ENCODE results near the gene DYNLT2.

DYNLT2 gene

GRCh38 chr6:169726963-169727362 lies 24.4 kb downstream of the DYNLT2 start:
- DNase-seq = no peak

GRCh38 chr6:169726049-169726400 lies 25.3 kb downstream of the DYNLT2 start:
- DNase-seq = no peak

- DNase-seq = peak; percentile 35 to 43
Observed at GRCh38 chr6:169725125-169726048, 26.0 kb downstream of the DYNLT2 start.

GRCh38 chr6:169724494-169725124 lies 26.8 kb downstream of the DYNLT2 start, which contains the start of gene PHF10:
Gene PHF10 (minus strand): TSS chr6:169724500. CDS start chr6:169723931, 569 bp downstream.
- DNase-seq = peak; percentile 65 to 69

- peak; percentile 24 to 36 for DNase-seq
Observed at GRCh38 chr6:169723991-169724493, 27.3 kb downstream of the DYNLT2 start.

GRCh38 chr6:169723200-169723909 lies 28.0 kb downstream of the DYNLT2 start:
- peak; percentile 56 to 65 for DNase-seq

GRCh38 chr6:169722362-169723199 lies 28.8 kb downstream of the DYNLT2 start:
- peak; percentile 43 to 54 for DNase-seq

- no peak for DNase-seq
Observed at GRCh38 chr6:169720207-169720855, 31.0 kb downstream of the DYNLT2 start.

- no peak for DNase-seq
Observed at GRCh38 chr6:169719117-169719516, 32.3 kb downstream of the DYNLT2 start.

GRCh38 chr6:169714595-169714994 lies 36.8 kb downstream of the DYNLT2 start:
- no peak for DNase-seq

- DNase-seq = no peak
Observed at GRCh38 chr6:169714178-169714577, 37.2 kb downstream of the DYNLT2 start.

GRCh38 chr6:169710009-169710408 lies 41.4 kb downstream of the DYNLT2 start:
- DNase-seq = no peak

GRCh38 chr6:169709293-169709692 lies 42.1 kb downstream of the DYNLT2 start:
- no peak for DNase-seq

- DNase-seq = no peak
Observed at GRCh38 chr6:169707772-169708171, 43.6 kb downstream of the DYNLT2 start.

- DNase-seq = peak in 1 of 2 experiments; percentile 39
Observed at GRCh38 chr6:169702840-169703246, 48.5 kb downstream of the DYNLT2 start.

GRCh38 chr6:169701954-169702839 lies 49.2 kb downstream of the DYNLT2 start, which contains the start of the genes C6orf120 and WDR27:
Gene C6orf120 (plus strand): TSS chr6:169702126. CDS start chr6:169702460, 334 bp downstream.
Gene WDR27 (minus strand): TSS chr6:169702029. CDS start chr6:169689005, 13,024 bp downstream.
- peak; percentile 98 for DNase-seq

- peak in 1 of 2 experiments; percentile 21 for DNase-seq
Observed at GRCh38 chr6:169701311-169701953, 49.9 kb downstream of the DYNLT2 start.

- no peak for DNase-seq
Observed at GRCh38 chr6:169700296-169700695, 51.1 kb downstream of the DYNLT2 start.

- peak; percentile 17 to 46 for DNase-seq
Observed at GRCh38 chr6:169697115-169697514, 54.3 kb downstream of the DYNLT2 start.

- DNase-seq = no peak
Observed at GRCh38 chr6:169695131-169695530, 56.2 kb downstream of the DYNLT2 start.
